Left ventricle myocardium inferior (tissue), 1 donor: ENCODE data around the gene MAP3K10. TPM values are rescaled to one million over a fixed set of nuclear protein-coding genes. Genes with fewer than 3 reads are reported as not detected.

Experiments used
- DNase-seq: peaks from one replicate; pipeline ENCODE4 v3.0.0-alpha.2; 2020
- H3K27ac ChIP-seq: fragments of 200-600 bp; replicated peaks from 2 replicates; pipeline ENCODE4 v1.8.0; 2021
- H3K27me3 ChIP-seq: fragments of 200-600 bp; 2 replicates; pipeline ENCODE4 v1.8.0; 2021; ENCODE audit warnings: low read depth
- H3K36me3 ChIP-seq: fragments of 200-600 bp; 2 replicates; pipeline ENCODE4 v1.8.0; 2021
- H3K4me1 ChIP-seq: fragments of 200-600 bp; 2 replicates; pipeline ENCODE4 v1.8.0; 2021
- H3K4me3 ChIP-seq: fragments of 200-600 bp; 2 replicates; pipeline ENCODE4 v1.8.0; 2021; ENCODE audit warnings: mild to moderate bottlenecking, moderate library complexity
- H3K9me3 ChIP-seq: fragments of 200-600 bp; replicated peaks from 2 replicates; pipeline ENCODE4 v1.8.0; 2021
- intact Hi-C: fragments of 100-400 bp; cut with micrococcal nuclease; formaldehyde crosslinking; loops from one replicate; pipeline ENCODE4 v1.11.0; 2022
- total RNA-seq: library from RNA; stranded (reverse); fragmentation: NEBNext Ultra II Directional; extraction: Animal tissue kit (Norgen Biotek cat#: 25700); gene quantifications from one replicate; pipeline ENCODE4 v1.2.1, GENCODE V29; 2021
- TF ChIP-seq, protein P1 (sequence below): fragments of 200-600 bp; IDR thresholded peaks from 2 replicates; pipeline ENCODE4 v1.8.0; 2021; ENCODE audit warnings: antibody characterized with exemption, mild to moderate bottlenecking, borderline replicate concordance
- donor health status: DM: no; HTN: yes; CAD: no; lungs with severe emphysema.

Gene MAP3K10
- total RNA-seq, 1 donor from 2014 or later = 17.1 TPM

DNA sequence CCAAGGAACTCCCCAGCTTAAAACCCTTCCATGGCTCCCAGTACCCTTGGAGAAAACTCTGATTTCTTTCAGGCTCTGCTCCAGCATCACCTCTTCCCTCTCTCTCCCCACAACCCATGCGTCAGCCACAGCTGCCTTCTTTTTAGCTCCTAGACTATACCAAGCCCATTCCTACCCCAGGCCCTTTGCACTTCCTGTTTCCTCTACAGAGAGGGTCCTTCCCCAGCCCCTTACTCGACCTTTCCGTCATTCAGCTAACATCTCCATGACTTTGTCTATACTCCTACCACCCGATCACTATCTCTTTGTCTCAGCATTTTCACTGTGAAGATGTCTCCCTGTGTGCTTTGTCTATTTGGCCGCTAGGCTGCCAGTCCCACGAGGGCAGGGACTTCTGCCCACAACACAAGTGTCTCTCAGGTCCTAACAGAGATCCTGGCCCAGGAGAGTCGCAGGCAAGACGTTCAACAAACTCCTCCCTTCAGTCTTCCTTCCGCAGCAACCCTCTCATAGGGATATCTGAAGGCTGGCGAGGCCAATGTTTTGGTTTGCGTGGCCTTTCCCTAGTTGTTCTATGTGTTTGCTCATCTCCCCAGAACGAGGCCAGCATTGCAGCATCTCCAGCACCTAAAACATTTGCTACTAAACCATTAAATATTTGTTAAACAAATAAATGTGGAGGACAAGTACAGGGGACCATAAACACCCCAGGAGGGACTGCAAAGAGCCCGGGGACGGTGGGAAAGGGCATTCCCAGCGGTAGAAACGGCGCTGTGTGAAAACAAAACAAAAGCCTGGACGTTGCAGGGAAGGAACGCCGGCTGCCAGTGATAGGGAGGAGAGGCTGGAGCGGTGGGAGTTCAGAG is 34.4 kb downstream of the MAP3K10 start:
- intact Hi-C loops = no loop called here
- Histone ChIP-seq H3K27me3 (peaks cover 50% of the 10 kb centered on the region), H3K9me3 (no peaks in the 10 kb centered on the region), H3K4me1 (peaks cover 26% of the 10 kb centered on the region), H3K27ac (no peak overlapping the region), H3K4me3 (peak overlapping the region; percentile 56), H3K36me3 (no peaks in the 10 kb centered on the region)
- TF ChIP-seq, protein P1, sequence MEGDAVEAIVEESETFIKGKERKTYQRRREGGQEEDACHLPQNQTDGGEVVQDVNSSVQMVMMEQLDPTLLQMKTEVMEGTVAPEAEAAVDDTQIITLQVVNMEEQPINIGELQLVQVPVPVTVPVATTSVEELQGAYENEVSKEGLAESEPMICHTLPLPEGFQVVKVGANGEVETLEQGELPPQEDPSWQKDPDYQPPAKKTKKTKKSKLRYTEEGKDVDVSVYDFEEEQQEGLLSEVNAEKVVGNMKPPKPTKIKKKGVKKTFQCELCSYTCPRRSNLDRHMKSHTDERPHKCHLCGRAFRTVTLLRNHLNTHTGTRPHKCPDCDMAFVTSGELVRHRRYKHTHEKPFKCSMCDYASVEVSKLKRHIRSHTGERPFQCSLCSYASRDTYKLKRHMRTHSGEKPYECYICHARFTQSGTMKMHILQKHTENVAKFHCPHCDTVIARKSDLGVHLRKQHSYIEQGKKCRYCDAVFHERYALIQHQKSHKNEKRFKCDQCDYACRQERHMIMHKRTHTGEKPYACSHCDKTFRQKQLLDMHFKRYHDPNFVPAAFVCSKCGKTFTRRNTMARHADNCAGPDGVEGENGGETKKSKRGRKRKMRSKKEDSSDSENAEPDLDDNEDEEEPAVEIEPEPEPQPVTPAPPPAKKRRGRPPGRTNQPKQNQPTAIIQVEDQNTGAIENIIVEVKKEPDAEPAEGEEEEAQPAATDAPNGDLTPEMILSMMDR = no peak
- DNase-seq = no peak

DNA sequence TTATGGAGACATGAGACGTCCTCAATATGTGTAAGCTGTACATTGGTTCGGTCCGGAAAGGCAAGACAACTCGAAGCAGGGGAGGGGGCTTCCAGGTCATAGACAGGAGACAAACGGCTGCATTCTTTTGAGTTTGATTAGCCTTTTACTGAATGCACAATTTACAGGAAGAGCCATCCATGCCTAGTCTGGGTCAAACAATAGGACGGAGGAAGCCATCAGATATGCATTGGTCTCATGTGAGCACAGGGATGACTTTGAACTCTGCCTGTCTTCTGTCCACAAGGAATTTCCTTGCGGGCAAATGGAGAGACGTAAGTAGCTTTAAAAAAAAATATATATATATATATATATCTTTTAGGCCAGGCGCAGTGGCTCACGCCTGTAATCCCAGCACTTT is 37.1 kb downstream of the MAP3K10 start:
- H3K27ac ChIP-seq = no peak overlapping the region
- no peak overlapping the region for H3K4me3 ChIP-seq
- no peak for DNase-seq
- H3K4me1 ChIP-seq = peaks cover 40% of the 10 kb centered on the region
- intact Hi-C loops = no loop called here
- peaks cover 33% of the 10 kb centered on the region for H3K27me3 ChIP-seq
- H3K9me3 ChIP-seq = no peaks in the 10 kb centered on the region
- peaks cover 6% of the 10 kb centered on the region for H3K36me3 ChIP-seq
- TF ChIP-seq, protein P1 = no peak

DNA sequence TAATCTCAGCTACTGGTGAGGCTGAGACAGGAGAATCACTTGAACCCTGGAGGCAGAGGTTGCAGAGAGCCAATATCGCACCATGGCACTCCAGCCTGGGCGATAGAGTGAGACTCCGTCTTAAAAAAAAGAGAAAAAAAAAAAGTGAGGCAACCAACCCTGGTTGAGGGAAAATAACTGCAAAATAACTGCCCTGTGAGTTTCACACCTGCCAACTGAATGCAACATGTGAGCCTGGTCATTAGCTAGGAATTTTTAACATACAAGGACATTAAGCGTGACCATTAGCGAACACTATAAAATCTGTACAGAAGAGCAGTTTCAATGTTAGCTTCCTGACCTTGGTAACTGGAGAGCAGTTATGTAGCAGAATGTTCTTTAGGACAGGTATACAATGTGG is 37.6 kb downstream of the MAP3K10 start:
- Histone ChIP-seq H3K27me3 (peaks cover 28% of the 10 kb centered on the region), H3K4me1 (peaks cover 38% of the 10 kb centered on the region), H3K9me3 (no peaks in the 10 kb centered on the region), H3K36me3 (peaks cover 10% of the 10 kb centered on the region), H3K27ac (no peak overlapping the region), H3K4me3 (no peak overlapping the region)
- DNase-seq = no peak
- TF ChIP-seq, protein P1 = no peak
- intact Hi-C loops = no loop called here

DNA sequence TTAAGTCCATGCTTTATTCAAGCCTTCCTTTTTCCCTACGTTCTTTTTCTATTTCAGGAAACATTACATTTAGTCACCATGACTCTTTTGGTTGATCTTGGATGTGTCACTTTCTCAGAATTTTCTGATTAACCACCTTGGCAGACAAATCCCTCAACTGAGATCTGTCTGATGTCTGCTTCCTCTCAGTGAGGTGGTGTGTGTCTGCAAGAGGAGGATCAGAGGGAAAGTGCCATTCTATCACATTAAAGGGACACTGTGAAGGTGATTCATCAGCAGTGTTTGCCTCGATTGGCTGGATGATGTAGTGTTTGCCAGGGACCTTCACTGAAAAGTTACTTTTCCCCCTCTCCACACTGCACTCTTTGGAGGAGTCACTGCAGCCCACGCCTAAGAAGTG is 38.3 kb downstream of the MAP3K10 start:
- Histone ChIP-seq H3K4me3 (no peak overlapping the region), H3K4me1 (peaks cover 38% of the 10 kb centered on the region), H3K27me3 (peaks cover 21% of the 10 kb centered on the region), H3K27ac (no peak overlapping the region), H3K36me3 (peaks cover 15% of the 10 kb centered on the region), H3K9me3 (no peaks in the 10 kb centered on the region)
- no peak for DNase-seq
- intact Hi-C loops = no loop called here
- TF ChIP-seq, protein P1 = no peak

DNA sequence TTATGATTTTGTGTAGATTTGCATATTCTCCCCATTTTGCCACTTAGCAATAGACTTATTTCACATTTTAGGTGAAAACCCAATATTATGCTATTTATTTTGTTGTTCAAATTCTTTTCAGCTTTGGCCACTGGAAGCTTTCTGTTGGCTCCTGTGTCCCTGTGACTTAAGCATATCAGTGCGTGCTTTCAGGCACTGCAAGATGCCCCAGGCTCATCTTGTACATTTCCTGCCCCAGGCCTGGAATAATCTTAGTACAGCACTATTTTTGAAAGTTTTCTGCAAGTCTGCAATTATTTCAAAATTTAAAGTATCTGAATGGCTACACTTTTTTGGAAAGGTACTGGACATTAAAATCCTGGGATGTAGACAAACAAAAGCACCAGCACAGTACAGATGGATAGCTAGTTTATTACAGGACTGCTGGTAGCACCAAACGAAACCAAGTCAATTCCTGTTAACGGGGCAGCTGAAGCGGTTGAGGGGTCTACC is 38.7 kb downstream of the MAP3K10 start:
- H3K27ac ChIP-seq = no peak overlapping the region
- TF ChIP-seq, protein P1 = no peak
- H3K36me3 ChIP-seq = peaks cover 20% of the 10 kb centered on the region
- peaks cover 16% of the 10 kb centered on the region for H3K27me3 ChIP-seq
- intact Hi-C loops = no loop called here
- no peaks in the 10 kb centered on the region for H3K9me3 ChIP-seq
- no peak for DNase-seq
- H3K4me1 ChIP-seq = peaks cover 38% of the 10 kb centered on the region
- no peak overlapping the region for H3K4me3 ChIP-seq
